Nephron (organoid): ENCODE results near the gene NRIP3.

Experiments
- H3K27ac Mint-ChIP-seq, 3 experiments: 2 replicates each; pipeline ENCODE4 v1.8.0; 2020; ENCODE audit warnings: mixed read lengths in 3 of 3, mild to moderate bottlenecking in 2 of 3, moderate library complexity in 1 of 3
- H3K27me3 Mint-ChIP-seq: 2 replicates; pipeline ENCODE4 v1.8.0; 2021; ENCODE audit warnings: low read depth, mild to moderate bottlenecking, moderate library complexity, mixed read lengths
- H3K36me3 Mint-ChIP-seq: 2 replicates; pipeline ENCODE4 v1.8.0; 2020; ENCODE audit warnings: low read depth, mixed read lengths
- H3K4me1 Mint-ChIP-seq: 2 replicates; pipeline ENCODE4 v1.8.0; 2020; ENCODE audit warnings: mixed read lengths
- H3K4me3 Mint-ChIP-seq, 3 experiments: 2 replicates each; pipeline ENCODE4 v1.8.0; 2020; ENCODE audit warnings: mild to moderate bottlenecking in 3 of 3, mixed read lengths in 3 of 3, moderate library complexity in 2 of 3
- H3K9me3 Mint-ChIP-seq: 2 replicates; pipeline ENCODE4 v1.8.0; 2020; ENCODE audit warnings: mixed read lengths
- TF ChIP-seq, protein P1 (sequence below), 3 experiments: fragments of 200-600 bp; sonication (generic); IDR thresholded peaks; one replicate each; pipeline ENCODE4 v1.5.0; 2021; ENCODE audit warnings: antibody characterized with exemption in 3 of 3; ENCODE audit not compliant: unreplicated experiment in 3 of 3

The NRIP3 gene

DNA sequence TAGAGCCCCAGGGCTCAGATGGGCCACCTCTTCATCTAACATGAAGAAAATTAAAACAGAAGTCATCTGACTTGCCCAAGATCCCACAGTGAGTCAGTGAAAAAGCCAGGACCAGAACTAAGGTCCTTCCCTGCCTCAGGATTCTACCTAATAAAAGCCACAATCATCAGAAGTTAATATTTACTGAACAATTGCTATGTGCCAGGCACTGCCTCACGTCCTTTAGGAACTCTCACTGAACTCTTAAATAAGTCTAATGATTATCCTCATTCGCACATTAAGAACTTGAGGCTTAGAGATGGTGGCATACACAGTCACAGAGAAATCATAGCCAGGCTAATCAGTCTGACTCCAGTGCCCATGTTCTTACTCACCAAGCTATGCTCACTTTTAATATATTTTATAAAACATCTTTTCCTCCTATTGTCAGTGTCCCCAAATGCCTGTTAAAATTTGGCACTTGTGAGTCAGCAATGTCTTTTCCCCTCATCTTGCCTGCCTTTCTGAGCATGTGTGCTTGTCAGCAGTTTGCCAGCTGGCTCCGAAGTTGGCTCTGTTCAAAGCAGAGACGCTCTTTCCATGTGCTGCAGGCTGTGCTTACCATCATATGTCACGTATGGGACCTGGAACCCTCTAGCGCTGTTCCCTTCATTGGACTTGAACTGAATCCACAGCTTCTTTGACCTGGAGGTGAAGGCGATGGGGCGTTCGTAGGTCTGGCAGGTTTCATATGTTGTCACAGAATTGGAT lies 21.5 kb upstream of the NRIP3 start:
- Mint-ChIP-seq H3K36me3 (no peaks in the 10 kb centered on the region), H3K9me3 (no peaks in the 10 kb centered on the region), H3K27ac (peak overlapping the region in 1 of 3 experiments; percentile 17), H3K4me1 (peaks cover 57% of the 10 kb centered on the region), H3K27me3 (peaks cover 4% of the 10 kb centered on the region), H3K4me3 (no peak overlapping the region)
- TF ChIP-seq, protein P1, sequence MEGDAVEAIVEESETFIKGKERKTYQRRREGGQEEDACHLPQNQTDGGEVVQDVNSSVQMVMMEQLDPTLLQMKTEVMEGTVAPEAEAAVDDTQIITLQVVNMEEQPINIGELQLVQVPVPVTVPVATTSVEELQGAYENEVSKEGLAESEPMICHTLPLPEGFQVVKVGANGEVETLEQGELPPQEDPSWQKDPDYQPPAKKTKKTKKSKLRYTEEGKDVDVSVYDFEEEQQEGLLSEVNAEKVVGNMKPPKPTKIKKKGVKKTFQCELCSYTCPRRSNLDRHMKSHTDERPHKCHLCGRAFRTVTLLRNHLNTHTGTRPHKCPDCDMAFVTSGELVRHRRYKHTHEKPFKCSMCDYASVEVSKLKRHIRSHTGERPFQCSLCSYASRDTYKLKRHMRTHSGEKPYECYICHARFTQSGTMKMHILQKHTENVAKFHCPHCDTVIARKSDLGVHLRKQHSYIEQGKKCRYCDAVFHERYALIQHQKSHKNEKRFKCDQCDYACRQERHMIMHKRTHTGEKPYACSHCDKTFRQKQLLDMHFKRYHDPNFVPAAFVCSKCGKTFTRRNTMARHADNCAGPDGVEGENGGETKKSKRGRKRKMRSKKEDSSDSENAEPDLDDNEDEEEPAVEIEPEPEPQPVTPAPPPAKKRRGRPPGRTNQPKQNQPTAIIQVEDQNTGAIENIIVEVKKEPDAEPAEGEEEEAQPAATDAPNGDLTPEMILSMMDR (IDR thresholded peaks at IDR 0.05; ENCODE audit: unreplicated experiment in 3 of 3): no peak

DNA sequence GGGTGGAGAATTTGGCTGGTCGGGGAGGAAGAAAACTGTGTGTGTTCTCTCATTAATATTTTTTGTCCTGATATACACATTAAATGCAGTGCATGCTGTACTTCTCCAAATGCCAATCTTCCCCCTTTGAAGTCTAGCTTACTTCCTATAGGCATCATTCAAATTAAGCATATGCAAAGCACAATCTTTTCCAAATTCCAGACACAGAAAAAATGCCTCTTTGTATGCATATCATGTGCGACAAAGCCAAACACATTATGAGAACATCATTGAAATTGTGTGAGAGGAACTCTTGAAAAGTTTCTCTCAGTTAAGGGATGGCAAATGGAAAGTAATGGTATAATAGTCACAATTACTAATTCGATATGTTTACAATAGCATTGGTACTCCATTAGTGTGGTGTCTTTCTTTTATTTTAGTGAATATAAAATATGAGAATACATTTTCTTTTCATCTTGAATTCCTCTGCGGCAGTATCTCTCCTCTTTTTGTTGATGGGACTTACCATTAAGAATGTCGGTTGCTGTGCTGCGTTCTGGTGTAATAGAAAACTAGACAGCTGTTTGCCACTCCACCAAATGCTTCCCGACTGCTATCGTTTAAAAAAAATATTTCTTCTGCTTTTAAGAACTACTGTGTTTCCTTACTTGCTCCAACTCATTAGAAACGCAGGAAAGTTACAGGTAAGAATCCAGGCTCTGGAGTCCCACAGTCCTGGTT lies 19.3 kb upstream of the NRIP3 start:
- H3K27ac Mint-ChIP-seq: peak overlapping the region in 2 of 3 experiments; percentile 8 to 48
- H3K36me3 Mint-ChIP-seq: no peaks in the 10 kb centered on the region
- TF ChIP-seq, protein P1 (IDR thresholded peaks at IDR 0.05; ENCODE audit: unreplicated experiment in 3 of 3): no peak
- H3K9me3 Mint-ChIP-seq: no peaks in the 10 kb centered on the region
- H3K4me1 Mint-ChIP-seq: peaks cover 39% of the 10 kb centered on the region
- H3K4me3 Mint-ChIP-seq: no peak overlapping the region
- H3K27me3 Mint-ChIP-seq: peaks cover 4% of the 10 kb centered on the region

DNA sequence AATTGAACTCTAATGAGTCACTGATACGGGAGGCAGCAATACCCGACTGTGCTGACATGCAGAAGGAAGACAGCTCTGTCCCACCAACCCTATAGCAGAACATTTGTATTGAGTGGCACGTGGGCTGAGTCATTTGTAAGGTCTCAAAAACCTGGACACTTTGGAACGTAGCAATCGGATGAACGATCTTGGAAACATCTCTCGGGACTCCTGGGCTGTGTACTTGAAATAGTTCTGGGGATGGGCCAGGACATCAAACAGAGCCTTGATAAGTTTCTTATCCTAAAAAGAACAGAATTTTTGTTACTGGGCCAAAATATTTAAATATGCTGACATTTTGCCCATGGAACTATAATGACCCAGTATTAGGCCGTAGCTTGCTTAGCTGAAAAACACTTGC lies 17.1 kb upstream of the NRIP3 start:
- Mint-ChIP-seq H3K27ac (no peak overlapping the region), H3K4me3 (no peak overlapping the region), H3K9me3 (no peaks in the 10 kb centered on the region), H3K36me3 (no peaks in the 10 kb centered on the region), H3K27me3 (no peaks in the 10 kb centered on the region), H3K4me1 (peaks cover 37% of the 10 kb centered on the region)
- TF ChIP-seq, protein P1 (IDR thresholded peaks at IDR 0.05; ENCODE audit: unreplicated experiment in 3 of 3): no peak

DNA sequence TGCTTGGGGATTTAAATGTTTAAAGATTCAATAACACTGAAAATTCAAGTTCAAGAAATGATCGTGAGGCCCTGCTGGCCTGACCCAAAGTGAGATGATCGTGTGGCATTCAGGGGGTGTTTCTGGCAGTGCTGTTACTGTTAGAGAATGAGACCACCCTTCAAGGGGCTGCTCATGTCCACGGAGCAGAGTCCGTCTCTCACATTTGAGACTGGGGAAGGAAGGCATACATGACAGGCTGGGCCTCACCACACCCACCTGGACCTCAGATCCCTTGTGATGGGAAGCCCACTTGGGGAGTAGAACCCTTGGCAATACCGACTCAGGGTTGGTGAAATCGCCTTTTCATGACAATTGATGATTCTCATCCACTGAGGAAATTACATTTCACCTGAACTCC lies 16.1 kb upstream of the NRIP3 start:
- Mint-ChIP-seq H3K4me1 (peaks cover 39% of the 10 kb centered on the region), H3K9me3 (no peaks in the 10 kb centered on the region), H3K27me3 (no peaks in the 10 kb centered on the region), H3K36me3 (no peaks in the 10 kb centered on the region), H3K4me3 (no peak overlapping the region), H3K27ac (no peak overlapping the region)
- TF ChIP-seq, protein P1 (IDR thresholded peaks at IDR 0.05; ENCODE audit: unreplicated experiment in 3 of 3): no peak

DNA sequence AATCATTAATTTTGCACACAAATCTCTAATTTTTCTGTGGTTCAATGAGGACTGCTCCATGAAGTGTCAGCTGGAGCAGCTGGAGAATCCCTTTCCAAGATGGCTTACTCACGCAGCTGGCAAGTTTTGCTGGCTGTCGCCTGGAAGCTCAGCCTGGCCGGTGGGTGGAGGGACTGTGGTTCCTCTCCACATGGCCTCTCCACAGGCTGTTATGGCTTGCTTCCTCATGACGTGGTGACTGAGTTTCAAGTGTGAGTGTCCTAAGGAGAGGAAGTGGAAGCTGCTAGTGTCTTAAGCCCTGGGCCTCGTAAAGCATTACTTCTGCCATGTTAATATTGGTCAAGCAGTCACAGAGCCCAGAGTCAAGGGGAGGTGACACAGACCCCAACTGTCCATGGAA lies 14.0 kb upstream of the NRIP3 start:
- no peaks in the 10 kb centered on the region for H3K36me3 Mint-ChIP-seq
- no peak overlapping the region for H3K4me3 Mint-ChIP-seq
- no peaks in the 10 kb centered on the region for H3K27me3 Mint-ChIP-seq
- TF ChIP-seq, protein P1 (IDR thresholded peaks at IDR 0.05; ENCODE audit: unreplicated experiment in 3 of 3): no peak
- no peak overlapping the region for H3K27ac Mint-ChIP-seq
- H3K4me1 Mint-ChIP-seq: peaks cover 24% of the 10 kb centered on the region
- peaks cover 5% of the 10 kb centered on the region for H3K9me3 Mint-ChIP-seq
